Adrenal gland (tissue), 5 donors: ENCODE data around the gene CPSF7.

ENCODE experiments used
- POLR2A ChIP-seq, 2 donors: fragments of 450-650 bp; IDR thresholded peaks; one replicate each; pipeline ENCODE4 v1.6.1; 2017; ENCODE audit warnings: antibody characterized with exemption in 2 of 2, mild to moderate bottlenecking in 2 of 2, moderate library complexity in 1 of 2
- TF ChIP-seq, protein P1 (sequence below), 6 experiments: fragments of 450-650 bp in 4 of 6; fragments of 200-600 bp in 2 of 6; sonication (generic) in 1 of 6; IDR thresholded peaks; 1 replicate in 5 of 6; 2 replicates in 1 of 6; pipeline versions ENCODE4 v1.5.1 to v1.8.0; 2016 to 2021; ENCODE audit warnings: antibody characterized with exemption in 6 of 6, mild to moderate bottlenecking in 2 of 6, moderate library complexity in 1 of 6
- donor health status: DM: no; HTN: no; CAD: no.

GRCh38 chr11:61473370-61474012, 43.7 kb upstream of the CPSF7 start:
- TF ChIP-seq, protein P1, sequence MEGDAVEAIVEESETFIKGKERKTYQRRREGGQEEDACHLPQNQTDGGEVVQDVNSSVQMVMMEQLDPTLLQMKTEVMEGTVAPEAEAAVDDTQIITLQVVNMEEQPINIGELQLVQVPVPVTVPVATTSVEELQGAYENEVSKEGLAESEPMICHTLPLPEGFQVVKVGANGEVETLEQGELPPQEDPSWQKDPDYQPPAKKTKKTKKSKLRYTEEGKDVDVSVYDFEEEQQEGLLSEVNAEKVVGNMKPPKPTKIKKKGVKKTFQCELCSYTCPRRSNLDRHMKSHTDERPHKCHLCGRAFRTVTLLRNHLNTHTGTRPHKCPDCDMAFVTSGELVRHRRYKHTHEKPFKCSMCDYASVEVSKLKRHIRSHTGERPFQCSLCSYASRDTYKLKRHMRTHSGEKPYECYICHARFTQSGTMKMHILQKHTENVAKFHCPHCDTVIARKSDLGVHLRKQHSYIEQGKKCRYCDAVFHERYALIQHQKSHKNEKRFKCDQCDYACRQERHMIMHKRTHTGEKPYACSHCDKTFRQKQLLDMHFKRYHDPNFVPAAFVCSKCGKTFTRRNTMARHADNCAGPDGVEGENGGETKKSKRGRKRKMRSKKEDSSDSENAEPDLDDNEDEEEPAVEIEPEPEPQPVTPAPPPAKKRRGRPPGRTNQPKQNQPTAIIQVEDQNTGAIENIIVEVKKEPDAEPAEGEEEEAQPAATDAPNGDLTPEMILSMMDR (IDR thresholded peaks at IDR 0.05): no peak
- no peak for TF ChIP-seq POLR2A (IDR thresholded peaks at IDR 0.05)
